Measurements from ENCODE around the gene PIGT.
"Not testable (repeated sequence)": the region's sequence is repeated elsewhere in the genome, so short reads cannot be mapped to it uniquely, and the experiment has no call there.

Gene PIGT

GRCh38 chr20:45467172-45467571, 51.2 kb downstream of the PIGT start:
- DNase-seq = no peak

DNA sequence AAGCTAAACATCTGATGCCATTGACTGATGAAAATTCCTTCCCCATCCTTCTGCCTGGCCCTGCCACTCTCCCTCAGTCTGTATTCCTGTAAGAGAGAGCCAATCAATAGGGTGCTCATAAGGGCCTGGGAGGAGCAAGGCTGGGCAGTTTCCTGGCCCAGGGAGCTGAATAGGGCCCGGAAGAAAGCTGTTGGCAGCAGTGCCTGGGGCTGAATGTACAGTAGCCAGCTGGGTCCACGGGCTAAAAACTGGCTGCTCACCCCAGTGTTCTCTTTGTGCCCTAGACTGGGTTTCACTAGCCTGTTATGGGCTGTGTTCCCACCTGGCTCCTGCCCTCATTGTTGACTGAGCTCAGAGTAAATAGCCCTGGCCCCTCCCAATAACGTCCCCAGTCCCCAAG, 51.9 kb downstream of the PIGT start:
- no peak for DNase-seq

DNA sequence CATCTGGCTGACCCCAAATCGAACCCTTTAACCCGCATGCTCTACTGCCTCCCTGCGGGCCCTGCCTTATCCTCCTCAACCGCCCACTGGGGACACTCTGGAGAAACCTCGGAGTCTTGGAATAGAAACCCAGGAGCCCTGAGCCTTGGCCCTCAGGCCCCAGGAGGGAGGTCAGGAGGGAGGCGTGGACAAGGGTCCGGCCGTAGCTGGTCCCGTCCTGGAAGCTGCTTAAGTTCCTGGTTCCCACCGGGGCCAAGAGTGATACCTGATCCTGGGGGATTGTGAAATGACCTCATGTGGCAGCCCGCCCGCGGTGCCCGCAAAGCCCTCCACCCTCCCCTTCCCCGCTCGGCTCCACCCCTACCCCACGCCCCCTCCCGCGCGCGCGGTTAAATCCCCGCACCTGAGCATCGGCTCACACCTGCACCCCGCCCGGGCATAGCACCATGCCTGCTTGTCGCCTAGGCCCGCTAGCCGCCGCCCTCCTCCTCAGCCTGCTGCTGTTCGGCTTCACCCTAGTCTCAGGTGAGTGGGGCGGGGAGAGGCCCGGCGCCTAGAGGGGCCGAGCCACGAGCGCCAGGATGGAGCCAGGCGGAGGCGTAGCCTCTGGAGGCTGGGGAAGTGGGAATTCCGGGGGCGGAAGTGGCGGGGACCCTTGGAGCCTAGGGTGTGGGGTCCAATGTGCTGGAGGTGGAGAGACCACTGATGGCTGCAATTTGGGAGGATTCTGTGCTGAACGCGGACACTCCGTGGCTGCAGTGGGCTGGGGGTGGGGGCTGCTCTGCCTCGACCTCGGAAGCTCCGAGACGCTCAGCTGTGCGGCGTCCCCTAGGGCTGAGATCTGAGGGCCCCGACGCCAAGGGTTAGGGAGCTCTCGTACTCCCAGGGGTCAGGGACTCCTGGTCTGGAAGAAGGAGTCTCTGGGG, 53.7 kb downstream of the PIGT start, which contains the start of gene WFDC2:
Gene WFDC2 (plus strand): TSS at position 418 of the 926 bp plus-strand sequence. CDS start 29 bp downstream, at position 447.
- DNase-seq = peak; percentile 40 to 49

GRCh38 chr20:45470262-45470931, 54.5 kb downstream of the PIGT start:
- DNase-seq = peak in 1 of 2 experiments; percentile 33

DNA sequence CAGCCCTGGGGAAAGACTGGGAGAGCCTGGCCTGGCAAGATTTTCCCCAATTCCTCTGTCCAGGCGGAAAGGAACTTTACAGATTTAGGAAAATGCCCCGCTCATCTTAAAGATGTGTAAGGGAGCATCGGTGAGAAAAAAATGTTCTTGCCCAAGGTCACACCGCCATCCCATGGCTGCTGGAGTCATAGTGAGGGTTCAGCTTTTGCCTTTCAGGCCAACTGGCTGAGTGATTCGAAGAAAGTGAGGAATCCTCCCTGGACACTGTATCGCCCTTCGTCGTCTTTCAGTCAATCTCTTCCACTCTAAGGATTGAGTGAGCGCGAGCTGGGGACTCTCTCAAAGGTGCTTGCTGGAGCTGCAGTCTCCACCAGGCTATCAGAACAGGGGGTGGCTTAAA, 55.0 kb downstream of the PIGT start:
- DNase-seq = no peak

DNA sequence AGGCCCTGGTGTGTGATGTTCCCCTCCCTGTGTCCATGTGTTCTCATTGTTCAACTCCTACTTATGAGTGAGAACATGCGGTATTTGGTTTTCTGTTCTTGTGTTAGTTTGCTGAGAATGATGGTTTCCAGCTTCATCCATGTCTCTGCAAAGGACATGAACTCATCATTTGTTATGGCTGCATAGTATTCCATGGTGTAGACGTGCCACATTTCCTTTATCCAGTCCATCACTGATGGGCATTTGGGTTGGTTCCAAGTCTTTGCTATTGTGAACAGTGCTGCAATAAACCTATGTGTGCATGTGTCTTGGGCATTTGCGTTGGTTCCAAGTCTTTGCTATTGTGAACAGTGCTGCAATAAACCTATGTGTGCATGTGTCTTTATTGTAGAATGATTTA, 56.3 kb downstream of the PIGT start:
- not testable (repeated sequence) for DNase-seq
